ENCODE measurements around the gene ATOH8.

The ATOH8 gene

GRCh38 chr2:85786444-85786843 is 32.7 kb downstream of the ATOH8 start:
- no peak for DNase-seq (ENCODE audit: low spot score)

DNA sequence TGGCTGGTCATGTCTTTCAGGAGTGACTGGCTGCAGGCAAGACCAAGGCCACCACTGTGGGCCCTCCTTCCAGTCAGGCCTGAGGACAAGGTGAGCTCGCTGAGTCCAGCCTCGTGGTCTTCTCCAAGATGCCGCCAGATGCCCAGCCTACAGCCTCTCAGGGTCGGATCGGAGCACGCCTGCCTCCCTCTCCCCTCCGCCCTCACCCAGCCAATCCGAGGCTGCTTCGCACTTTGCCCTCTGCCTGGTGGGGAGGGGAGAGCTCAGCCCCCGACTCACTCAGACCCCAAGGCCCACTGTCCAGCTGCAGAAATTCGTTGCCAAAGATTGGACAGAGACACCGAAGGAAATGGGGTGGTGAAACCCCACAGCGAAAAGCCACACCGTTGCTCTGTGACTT is 33.1 kb downstream of the ATOH8 start:
- no peak for DNase-seq (ENCODE audit: low spot score)

DNA sequence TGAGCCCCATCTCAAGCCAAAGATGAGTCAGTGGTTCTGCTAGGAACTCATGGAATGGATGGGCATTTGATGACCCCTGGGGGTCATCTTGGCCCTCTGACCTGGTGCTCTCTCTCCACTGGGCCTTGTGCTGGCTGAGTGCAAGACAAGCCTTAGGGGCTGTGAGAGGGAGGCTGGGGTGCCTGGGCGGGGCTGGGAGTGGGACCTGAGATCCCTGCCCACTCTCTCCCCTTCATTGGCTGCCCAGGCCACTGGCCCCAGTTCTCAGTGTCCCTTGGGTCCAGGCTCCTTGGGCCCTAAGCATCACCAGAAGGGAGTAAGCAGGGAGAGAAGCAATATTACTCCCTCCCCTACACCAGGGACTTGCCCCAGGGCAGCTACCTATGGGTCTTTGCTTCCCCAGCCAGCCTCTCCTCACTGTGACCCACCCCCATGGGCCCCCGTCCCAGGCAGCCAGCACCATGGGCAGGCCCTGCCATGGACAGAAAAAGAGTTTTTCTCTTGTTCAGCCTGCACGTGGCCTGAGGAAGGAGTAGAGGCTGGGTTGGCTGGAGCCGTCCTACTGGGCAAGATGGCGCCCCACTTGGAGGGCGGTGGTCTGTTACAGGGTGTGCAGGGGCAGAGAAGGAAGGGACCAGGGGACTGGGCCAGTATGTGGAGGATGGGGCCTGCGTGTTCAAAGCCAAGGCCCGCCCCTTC is 33.6 kb downstream of the ATOH8 start:
- DNase-seq (ENCODE audit: low spot score): no peak

DNA sequence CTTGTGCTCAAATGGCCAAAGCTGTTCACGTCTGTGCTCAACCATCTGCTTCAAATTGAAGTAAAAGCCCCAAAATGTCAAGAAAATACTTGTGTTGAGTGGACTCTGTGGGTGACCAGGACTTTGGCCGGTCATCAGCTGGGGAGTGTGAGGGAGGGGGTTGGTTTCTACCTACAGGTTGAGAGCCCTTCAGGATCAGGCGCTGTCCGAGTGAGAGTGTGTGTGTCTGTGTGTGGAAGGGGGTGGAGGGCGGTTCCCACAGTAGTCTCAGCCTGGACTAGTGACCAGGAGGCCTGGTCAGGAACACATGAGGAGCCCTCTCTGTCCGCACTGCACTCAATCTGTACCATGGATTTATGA is 34.2 kb downstream of the ATOH8 start:
- DNase-seq (ENCODE audit: low spot score): no peak

DNA sequence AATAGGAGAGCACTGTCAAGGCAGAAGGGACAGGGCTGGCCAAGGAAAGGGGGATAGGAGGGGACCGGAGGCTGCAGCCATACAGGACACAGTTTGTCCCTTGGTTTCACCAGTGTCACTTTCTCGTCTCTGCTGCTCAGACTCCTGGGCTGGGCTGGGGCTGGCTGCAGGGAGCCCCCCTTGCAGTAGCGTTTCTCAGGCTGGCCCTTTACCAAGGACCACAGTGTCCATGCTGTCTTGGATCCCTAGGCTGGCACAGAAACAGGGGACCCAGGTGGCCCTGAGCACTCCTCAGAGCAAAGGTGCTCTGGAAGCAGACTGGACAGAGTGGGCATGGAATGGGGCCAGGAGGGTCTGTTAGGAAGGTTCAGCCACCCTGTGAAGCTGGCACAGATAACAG is 34.8 kb downstream of the ATOH8 start:
- DNase-seq (ENCODE audit: low spot score): peak; percentile 37

DNA sequence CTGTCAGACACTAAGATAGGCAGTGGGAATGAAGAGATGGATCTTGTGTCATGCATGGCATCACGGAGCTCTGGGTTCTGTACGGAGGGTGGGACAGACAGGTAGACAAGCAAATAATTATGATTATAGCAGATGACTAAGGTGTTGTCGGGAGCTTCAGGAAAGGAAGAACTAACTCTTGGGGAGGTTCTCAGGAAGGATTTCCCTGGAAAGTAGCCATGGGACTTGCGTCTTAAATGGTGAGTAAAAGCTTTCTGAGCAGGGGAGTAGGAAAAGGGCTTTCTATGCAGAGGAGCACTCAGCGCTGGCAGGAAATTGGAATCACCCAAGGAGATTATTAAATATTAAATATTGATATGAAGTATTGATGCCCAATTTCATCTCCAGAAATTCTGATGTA is 35.5 kb downstream of the ATOH8 start:
- peak; percentile 48 for DNase-seq (ENCODE audit: low spot score)

GRCh38 chr2:85790032-85790431 is 36.2 kb downstream of the ATOH8 start:
- no peak for DNase-seq (ENCODE audit: low spot score)

DNA sequence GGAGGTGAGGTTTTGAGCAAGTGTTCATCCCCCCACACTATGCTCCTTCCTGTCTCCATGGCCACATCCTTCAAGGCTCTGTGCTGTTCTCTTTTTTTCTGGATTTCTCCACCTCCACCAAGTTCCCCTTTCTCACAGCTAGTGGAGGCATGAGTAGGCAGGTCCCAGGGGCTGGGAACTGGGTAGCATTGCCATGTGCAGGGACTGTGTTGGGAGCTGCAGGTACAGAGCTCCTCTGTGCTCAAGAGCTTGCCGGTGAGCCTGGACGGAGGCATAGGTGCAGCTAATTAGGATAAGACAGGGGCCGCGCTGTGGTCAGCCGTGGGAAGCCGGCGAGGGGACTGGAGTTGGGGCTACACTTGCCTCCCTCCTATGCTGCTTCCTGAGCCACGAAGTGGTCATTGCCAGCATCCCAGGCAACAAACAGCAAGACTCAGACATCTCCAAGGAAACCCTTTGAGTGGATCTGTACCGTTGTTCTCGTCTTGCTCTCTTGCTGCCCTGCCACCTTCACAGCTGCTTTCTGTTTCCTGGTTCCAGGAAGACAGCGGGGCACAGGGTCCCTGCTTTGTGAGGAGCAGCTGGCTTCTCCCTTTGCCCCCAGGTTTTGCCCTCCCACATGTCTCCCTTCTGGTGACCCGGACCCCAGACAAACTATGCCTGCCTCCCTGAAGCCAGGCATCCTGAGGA is 36.9 kb downstream of the ATOH8 start:
- peak; percentile 63 for DNase-seq (ENCODE audit: low spot score)

GRCh38 chr2:85791704-85792565 is 38.1 kb downstream of the ATOH8 start:
- DNase-seq (ENCODE audit: low spot score): no peak

DNA sequence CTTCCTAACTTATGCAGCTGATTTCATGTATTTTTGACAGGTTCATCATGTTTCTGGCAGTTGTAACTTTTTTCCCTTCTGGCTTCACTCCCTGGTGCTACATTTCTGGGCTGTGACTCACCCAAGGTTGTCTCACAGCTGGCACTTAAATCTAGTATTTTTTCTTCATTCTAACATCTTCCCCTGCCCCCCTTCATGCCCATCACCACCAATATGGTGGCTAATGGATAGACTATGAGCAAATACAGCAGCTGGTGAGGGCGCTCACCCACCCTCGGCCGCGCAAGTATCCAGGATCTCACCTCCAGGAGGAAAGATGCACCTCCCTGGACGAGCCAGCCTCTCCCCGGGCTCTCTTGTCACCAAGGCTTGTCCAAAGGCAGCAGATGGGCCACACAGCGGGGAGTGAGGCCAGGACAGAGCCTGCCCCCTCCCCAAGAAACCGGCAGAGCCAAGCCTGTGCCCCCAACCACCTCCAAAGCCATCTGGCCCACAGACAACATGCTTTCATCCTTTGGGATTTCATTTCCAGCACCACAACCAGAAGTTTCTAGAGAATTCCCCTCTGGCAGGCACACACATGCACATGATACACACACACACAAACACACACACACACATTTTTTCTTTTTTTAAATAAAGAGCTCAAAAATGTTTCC is 39.1 kb downstream of the ATOH8 start:
- DNase-seq (ENCODE audit: low spot score): no peak

DNA sequence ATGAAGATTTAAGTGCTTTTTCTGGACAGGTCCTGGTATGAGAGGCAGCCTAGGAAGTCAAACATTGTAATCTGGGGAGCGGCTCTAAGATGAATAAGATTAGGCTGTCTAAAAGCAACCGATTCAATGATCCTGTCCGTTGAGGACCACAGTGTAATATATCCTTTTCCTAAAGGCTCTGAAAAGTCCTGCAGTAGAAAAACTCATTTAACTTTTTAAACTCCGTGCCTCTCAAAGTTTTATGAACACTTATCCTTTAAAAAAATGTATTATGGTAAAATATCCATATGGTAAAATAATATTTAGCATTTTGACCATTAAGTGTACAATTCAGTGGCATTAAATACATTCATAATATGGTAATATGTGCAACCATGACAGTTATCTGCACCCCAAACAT is 39.8 kb downstream of the ATOH8 start:
- no peak for DNase-seq (ENCODE audit: low spot score)

- no peak for DNase-seq (ENCODE audit: low spot score)
Observed at GRCh38 chr2:85794038-85794441, 40.2 kb downstream of the ATOH8 start.

GRCh38 chr2:85794491-85795121 is 40.8 kb downstream of the ATOH8 start:
- no peak for DNase-seq (ENCODE audit: low spot score)

GRCh38 chr2:85795331-85796045 is 41.7 kb downstream of the ATOH8 start:
- no peak for DNase-seq (ENCODE audit: low spot score)

DNA sequence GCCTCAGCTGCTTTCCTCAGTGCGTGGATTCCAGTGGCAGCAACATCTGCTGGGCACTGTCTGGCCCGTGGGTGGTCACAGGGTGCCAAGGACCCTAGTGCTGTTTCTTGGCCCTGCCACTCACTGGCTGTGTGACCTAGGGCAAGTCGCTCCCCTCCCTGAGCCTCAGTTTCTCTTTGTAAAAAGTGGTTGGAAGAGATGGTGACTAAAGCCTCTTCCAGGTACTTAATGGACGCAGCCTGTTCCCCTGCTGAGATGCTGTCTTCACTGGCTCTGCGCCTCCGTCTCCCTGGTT is 42.2 kb downstream of the ATOH8 start:
- no peak for DNase-seq (ENCODE audit: low spot score)

DNA sequence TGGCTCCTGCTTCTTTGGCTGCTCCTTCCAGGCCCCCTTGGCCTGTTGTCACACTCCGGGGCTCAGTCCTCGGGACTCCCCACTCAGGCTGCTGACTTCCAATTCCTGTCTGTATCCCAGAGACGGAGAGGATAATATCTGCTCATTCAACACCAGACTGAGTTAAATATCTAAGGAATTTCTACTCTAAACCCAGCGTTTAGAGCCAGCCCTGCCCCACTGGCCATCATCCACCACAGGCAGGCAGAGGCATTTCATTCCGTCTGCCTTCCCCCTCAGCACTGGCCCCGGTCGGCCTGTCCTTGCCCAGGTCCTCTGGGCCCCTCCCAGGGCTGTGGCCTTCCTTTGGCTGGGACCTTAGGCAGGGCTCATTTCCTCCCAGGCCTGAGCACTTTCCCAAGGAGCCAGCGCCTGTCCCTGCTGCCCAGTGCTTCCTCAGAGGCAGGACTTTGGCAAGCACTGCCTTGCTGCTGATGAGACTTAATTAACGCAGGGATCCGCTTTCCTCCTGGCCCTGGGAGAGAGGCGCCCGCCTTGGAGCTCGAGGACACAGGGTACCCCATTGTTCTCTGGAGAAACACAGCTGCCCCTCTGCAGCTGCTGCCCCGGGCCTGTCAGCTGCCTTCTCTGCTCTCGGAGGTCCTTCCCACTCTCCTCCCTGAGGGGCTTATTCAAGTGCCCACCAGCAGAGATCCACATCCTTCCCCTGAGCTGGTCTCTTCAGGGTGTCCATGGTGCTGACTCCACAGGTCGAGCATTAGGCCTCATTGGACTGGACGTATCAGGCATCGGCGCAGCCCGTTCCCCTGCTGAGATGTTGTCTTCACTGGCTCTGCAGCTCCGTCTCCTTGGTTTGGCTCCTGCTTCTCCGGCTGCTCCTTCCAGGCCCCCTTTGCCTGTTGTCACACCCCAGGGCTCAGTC is 42.8 kb downstream of the ATOH8 start:
- no peak for DNase-seq (ENCODE audit: low spot score)

- no peak for DNase-seq (ENCODE audit: low spot score)
Observed at GRCh38 chr2:85797263-85797660, 43.5 kb downstream of the ATOH8 start.

DNA sequence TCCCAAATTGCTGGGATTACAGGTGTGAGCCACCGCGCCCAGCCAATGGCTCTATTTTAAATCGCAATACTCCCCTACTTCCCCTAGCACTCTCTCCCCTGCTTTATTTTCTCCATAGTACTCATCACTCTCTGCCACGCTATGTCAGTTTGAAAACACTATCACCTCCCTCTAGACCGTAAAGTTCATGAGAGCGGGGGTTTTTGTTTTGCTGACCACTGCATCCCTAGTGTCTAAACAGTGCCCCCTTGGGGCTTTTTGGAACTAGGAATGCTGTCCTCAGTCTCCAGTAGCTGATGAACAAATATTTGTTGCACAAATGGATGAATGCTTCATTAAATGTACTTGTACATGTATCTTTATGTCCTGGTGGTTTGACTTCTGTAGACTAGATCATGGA is 44.1 kb downstream of the ATOH8 start:
- no peak for DNase-seq (ENCODE audit: low spot score)

DNA sequence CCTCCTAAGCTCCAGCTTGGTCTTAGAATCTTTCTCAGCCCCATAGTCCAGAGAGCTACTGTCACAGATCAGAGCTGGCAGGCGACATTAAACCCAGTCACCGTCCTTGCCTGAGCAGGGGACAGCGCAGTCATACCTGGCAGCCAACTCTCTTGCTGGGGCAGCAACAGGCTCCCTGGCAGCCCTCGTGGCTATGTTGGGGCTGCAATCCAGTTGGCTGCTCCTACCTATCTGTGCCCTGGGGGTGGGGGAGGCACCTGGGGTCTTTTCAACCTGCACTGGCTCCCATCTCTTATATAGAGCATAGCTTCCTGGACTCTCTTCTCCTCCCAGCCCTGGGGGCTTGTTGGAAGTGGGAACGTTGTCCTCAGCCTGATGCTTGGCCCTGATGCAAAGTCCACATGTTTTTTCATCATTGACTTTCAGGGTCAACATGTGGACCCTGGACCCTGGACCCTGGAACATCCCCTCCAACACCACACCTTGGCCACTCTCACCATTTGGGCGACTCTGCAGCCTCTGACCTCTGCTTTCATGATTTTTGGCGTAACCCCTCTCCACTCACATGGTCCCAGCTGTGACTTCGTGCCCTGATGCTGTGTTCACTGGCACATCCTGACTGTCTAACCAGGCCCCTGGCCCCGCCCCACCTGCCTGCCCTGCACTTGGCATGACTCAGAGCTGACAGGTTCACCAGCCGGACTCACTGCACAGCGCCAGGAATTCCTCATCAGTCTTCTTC is 45.6 kb downstream of the ATOH8 start:
- DNase-seq (ENCODE audit: low spot score): no peak

DNA sequence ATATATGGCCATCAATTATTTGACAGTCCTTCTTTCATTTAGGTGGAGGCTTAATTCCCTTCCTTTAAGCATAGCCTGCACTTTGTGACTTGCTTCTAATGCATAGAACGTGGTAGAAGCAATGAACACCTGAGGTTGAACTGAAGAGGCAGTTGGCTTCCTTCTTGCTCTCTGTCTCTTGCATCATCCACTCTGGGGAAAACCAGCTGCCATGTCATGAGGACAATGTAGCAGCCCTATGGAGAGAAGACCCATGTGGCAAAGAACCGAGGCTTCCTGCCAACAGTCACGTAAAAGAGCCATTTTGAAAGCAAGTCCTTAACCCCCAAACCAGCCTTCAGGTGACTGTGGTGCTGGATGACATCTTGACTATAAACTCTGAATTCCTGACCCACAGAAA is 46.8 kb downstream of the ATOH8 start:
- no peak for DNase-seq (ENCODE audit: low spot score)

Measured in left forelimb (tissue), 1 donor.